SK-N-SH treated with all-trans-retinoic acid at 6 μM for 48 hours (cell line): ENCODE measurements around the gene ALAS1.

ENCODE experiments used
- BACH2 ChIP-seq: fragments of 250-450 bp; sonication (Bioruptor Pico); IDR thresholded peaks from 2 replicates; pipeline ENCODE4 v1.9.0; 2021; ENCODE audit warnings: mild to moderate bottlenecking, borderline replicate concordance
- CSDC2 ChIP-seq: fragments of 250-450 bp; sonication (Bioruptor Pico); IDR thresholded peaks from 2 replicates; pipeline ENCODE4 v1.5.0; 2020; ENCODE audit warnings: mild to moderate bottlenecking, moderate library complexity
- ESRRG ChIP-seq: fragments of 250-450 bp; sonication (Bioruptor Pico); IDR thresholded peaks from 2 replicates; pipeline ENCODE4 v1.6.1; 2021; ENCODE audit warnings: mild to moderate bottlenecking
- TCF4 ChIP-seq: fragments of 250-450 bp; sonication (Bioruptor Pico); IDR thresholded peaks from 2 replicates; pipeline ENCODE4 v1.8.0; 2021; ENCODE audit warnings: mild to moderate bottlenecking, moderate library complexity, borderline replicate concordance
- TOX ChIP-seq: fragments of 250-450 bp; sonication (Bioruptor Pico); IDR thresholded peaks from 2 replicates; pipeline ENCODE4 v1.8.0; 2021; ENCODE audit warnings: mild to moderate bottlenecking, moderate library complexity, borderline replicate concordance
- ZNF565 ChIP-seq: fragments of 450-650 bp; formaldehyde crosslinking; conservative IDR thresholded peaks from 2 replicates; pipeline ENCODE4 v1.5.0; 2020; ENCODE audit warnings: low read depth, mild to moderate bottlenecking, moderate library complexity
- TF ChIP-seq, protein P1 (sequence below): fragments of 250-450 bp; sonication (Bioruptor Pico); IDR thresholded peaks from 2 replicates; pipeline ENCODE4 v1.8.0; 2021; ENCODE audit warnings: low read depth, mild to moderate bottlenecking, moderate library complexity, borderline replicate concordance
- TF ChIP-seq, protein P2 (sequence below): fragments of 250-450 bp; sonication (Bioruptor Pico); IDR thresholded peaks from 2 replicates; pipeline ENCODE4 v1.8.0; 2020; ENCODE audit warnings: mild to moderate bottlenecking, moderate library complexity, borderline replicate concordance
- TF ChIP-seq, protein P3 (sequence below): fragments of 250-450 bp; sonication (Bioruptor Pico); IDR thresholded peaks from 2 replicates; pipeline ENCODE4 v1.5.1; 2021; ENCODE audit warnings: mild to moderate bottlenecking, moderate library complexity

- TF ChIP-seq BACH2 (CRISPR knock-in tag) (no peak), TCF4 (CRISPR knock-in tag) (no peak), TOX (CRISPR knock-in tag) (no peak), CSDC2 (CRISPR knock-in tag) (no peak), ZNF565 (CRISPR knock-in tag) (no peak), ESRRG (CRISPR knock-in tag) (no peak)
- TF ChIP-seq, protein P1, sequence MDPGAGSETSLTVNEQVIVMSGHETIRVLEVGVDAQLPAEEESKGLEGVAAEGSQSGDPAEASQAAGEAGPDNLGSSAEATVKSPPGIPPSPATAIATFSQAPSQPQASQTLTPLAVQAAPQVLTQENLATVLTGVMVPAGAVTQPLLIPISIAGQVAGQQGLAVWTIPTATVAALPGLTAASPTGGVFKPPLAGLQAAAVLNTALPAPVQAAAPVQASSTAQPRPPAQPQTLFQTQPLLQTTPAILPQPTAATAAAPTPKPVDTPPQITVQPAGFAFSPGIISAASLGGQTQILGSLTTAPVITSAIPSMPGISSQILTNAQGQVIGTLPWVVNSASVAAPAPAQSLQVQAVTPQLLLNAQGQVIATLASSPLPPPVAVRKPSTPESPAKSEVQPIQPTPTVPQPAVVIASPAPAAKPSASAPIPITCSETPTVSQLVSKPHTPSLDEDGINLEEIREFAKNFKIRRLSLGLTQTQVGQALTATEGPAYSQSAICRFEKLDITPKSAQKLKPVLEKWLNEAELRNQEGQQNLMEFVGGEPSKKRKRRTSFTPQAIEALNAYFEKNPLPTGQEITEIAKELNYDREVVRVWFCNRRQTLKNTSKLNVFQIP (CRISPR knock-in tag), result no peak
- TF ChIP-seq, protein P2, sequence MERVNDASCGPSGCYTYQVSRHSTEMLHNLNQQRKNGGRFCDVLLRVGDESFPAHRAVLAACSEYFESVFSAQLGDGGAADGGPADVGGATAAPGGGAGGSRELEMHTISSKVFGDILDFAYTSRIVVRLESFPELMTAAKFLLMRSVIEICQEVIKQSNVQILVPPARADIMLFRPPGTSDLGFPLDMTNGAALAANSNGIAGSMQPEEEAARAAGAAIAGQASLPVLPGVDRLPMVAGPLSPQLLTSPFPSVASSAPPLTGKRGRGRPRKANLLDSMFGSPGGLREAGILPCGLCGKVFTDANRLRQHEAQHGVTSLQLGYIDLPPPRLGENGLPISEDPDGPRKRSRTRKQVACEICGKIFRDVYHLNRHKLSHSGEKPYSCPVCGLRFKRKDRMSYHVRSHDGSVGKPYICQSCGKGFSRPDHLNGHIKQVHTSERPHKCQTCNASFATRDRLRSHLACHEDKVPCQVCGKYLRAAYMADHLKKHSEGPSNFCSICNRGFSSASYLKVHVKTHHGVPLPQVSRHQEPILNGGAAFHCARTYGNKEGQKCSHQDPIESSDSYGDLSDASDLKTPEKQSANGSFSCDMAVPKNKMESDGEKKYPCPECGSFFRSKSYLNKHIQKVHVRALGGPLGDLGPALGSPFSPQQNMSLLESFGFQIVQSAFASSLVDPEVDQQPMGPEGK (CRISPR knock-in tag), result no peak
- TF ChIP-seq, protein P3, sequence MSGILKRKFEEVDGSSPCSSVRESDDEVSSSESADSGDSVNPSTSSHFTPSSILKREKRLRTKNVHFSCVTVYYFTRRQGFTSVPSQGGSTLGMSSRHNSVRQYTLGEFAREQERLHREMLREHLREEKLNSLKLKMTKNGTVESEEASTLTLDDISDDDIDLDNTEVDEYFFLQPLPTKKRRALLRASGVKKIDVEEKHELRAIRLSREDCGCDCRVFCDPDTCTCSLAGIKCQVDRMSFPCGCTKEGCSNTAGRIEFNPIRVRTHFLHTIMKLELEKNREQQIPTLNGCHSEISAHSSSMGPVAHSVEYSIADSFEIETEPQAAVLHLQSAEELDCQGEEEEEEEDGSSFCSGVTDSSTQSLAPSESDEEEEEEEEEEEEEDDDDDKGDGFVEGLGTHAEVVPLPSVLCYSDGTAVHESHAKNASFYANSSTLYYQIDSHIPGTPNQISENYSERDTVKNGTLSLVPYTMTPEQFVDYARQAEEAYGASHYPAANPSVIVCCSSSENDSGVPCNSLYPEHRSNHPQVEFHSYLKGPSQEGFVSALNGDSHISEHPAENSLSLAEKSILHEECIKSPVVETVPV (CRISPR knock-in tag), result no peak
Observed at GRCh38 chr3:52202384-52203077, 4.6 kb downstream of the ALAS1 start.
